Measurements from ENCODE around the gene ANKRD29. TPM values are rescaled to one million over a fixed set of nuclear protein-coding genes. Genes with fewer than 3 reads are reported as not detected.

The ANKRD29 gene
- total and polyA plus RNA-seq, 2 of the 4 experiments (the other 2 are of a cell fraction), result 0.18 to 0.31 TPM

DNA sequence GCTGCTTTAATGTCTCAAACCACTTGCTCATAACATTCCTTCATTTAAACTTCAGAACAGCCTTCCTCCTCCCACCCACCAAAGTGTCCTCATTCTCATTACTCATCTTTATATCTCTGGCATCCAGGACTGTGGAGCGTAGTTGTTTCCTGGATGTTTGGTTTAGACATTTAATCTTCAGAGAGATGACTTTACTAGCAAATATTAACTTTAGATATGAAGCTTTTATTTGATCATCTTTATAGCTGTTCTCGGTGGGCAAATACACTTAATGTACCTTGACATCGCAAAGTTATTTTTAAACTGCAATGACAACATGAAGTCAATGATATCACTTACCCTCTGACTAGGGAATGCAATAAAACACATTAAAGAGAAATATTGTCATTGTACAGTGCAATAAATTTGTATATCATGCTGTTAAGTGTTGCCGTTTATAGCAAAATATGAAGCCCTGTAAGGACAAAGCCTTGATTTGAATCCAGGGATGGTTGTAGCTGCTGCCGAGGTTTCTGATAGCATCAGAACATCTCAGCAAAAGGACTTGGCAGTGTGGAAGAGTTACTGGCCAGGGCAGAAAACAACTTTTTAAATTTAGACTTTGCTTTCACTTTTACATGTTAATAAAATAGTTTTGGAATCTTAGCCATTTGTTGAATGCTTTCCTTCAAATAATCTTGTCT is 21.9 kb upstream of the ANKRD29 start:
- Histone ChIP-seq H3K9me1 (ENCODE audit: insufficient read depth, low read length) (no peaks in the 10 kb centered on the region), H2AK9ac (replicated peaks; ENCODE audit: low read depth, low read length, poor library complexity) (no peak overlapping the region), H3K27ac (ENCODE audit: insufficient read depth, low read length) (no peak overlapping the region), H3K36me3 (ENCODE audit: control insufficient read depth, insufficient read depth, low read length) (no peaks in the 10 kb centered on the region), H3K79me1 (ENCODE audit: low read depth in 1 of 2, low read length in 2 of 2) (no peaks in the 10 kb centered on the region), H3K4me3 (ENCODE audit: insufficient read depth, low read depth, low read length) (no peak overlapping the region), H2BK15ac (ENCODE audit: low read depth, low read length) (no peak overlapping the region), H3K14ac (replicated peaks; ENCODE audit: low read depth, low read length) (no peak overlapping the region), H3K9me3 (ENCODE audit: control insufficient read depth, insufficient read depth, low read length) (no peaks in the 10 kb centered on the region), H4K8ac (ENCODE audit: low read depth in 2 of 2, low read length in 2 of 2) (no peak overlapping the region), H3K18ac (ENCODE audit: low read depth, low read length) (no peak overlapping the region), H2AFZ (replicated peaks; ENCODE audit: low read length, poor library complexity) (no peak overlapping the region), H4K20me1 (ENCODE audit: insufficient read depth, low read length) (0 out of 2 replicates have a peak, but pooled peaks cover 4% of the 10 kb centered on the region), H4K91ac (ENCODE audit: insufficient read depth, low read depth, low read length) (no peak overlapping the region), H3K56ac (ENCODE audit: extremely low read depth, insufficient read depth, low read length) (no peak overlapping the region), H3K23ac (ENCODE audit: low read depth, low read length) (no peak overlapping the region), H2BK20ac (ENCODE audit: low read depth, low read length) (no peak overlapping the region), H3K4me1 (ENCODE audit: control insufficient read depth, insufficient read depth, low read length) (no peaks in the 10 kb centered on the region), H2BK5ac (ENCODE audit: low read depth, low read length, poor library complexity, severe bottlenecking) (no peak overlapping the region), H3K4ac (ENCODE audit: low read depth, low read length) (no peak overlapping the region), H3K4me2 (ENCODE audit: low read depth, low read length) (no peak overlapping the region; the same call in 1 of the 2 replicates), H3K9ac (ENCODE audit: low read depth, low read length) (no peak overlapping the region), H3K27me3 (ENCODE audit: control insufficient read depth, insufficient read depth, low read length) (peaks cover 45% of the 10 kb centered on the region), H4K5ac (ENCODE audit: low read depth, low read length) (no peak overlapping the region), H2AK5ac (ENCODE audit: low read depth, low read length) (no peak overlapping the region), H2BK120ac (ENCODE audit: low read depth, low read length) (no peak overlapping the region)
- intact Hi-C loops (cut with micrococcal nuclease), result no loop called here
- ATAC-seq (ENCODE audit: low read depth), result peak; percentile 48; the same call in 1 of the 2 replicates
- no peak for DNase-seq
- CTCF ChIA-PET, result no interaction called here
- no CpG with 5 or more reads among the region's 5 CpGs for WGBS, 2 experiments (ENCODE audit: extremely low coverage in 2 of 2, insufficient read length in 1 of 2)
- TF ChIP-seq MXI1 (IDR thresholded peaks at IDR 0.05; ENCODE audit: borderline replicate concordance, low read depth, low read length) (no peak), RAD21 (IDR thresholded peaks at IDR 0.05; ENCODE audit: low read length) (no peak), SMC3 (IDR thresholded peaks at IDR 0.05; ENCODE audit: low read depth, low read length) (no peak), CHD1 (IDR thresholded peaks at IDR 0.05; ENCODE audit: low read depth, low read length) (no peak), CEBPB (IDR thresholded peaks at IDR 0.05; ENCODE audit: low read depth, low read length) (no peak), NFE2L2 (IDR thresholded peaks at IDR 0.05; ENCODE audit: low read depth, low read length) (no peak), MAFK (IDR thresholded peaks at IDR 0.05; ENCODE audit: low read depth, low read length) (no peak), BHLHE40 (IDR thresholded peaks at IDR 0.05; ENCODE audit: low read depth, low read length) (no peak)
- TF ChIP-seq, protein P1, sequence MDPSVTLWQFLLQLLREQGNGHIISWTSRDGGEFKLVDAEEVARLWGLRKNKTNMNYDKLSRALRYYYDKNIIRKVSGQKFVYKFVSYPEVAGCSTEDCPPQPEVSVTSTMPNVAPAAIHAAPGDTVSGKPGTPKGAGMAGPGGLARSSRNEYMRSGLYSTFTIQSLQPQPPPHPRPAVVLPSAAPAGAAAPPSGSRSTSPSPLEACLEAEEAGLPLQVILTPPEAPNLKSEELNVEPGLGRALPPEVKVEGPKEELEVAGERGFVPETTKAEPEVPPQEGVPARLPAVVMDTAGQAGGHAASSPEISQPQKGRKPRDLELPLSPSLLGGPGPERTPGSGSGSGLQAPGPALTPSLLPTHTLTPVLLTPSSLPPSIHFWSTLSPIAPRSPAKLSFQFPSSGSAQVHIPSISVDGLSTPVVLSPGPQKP (IDR thresholded peaks at IDR 0.05; ENCODE audit: borderline replicate concordance, low read depth, low read length), result no peak
- TF ChIP-seq, protein P2, sequence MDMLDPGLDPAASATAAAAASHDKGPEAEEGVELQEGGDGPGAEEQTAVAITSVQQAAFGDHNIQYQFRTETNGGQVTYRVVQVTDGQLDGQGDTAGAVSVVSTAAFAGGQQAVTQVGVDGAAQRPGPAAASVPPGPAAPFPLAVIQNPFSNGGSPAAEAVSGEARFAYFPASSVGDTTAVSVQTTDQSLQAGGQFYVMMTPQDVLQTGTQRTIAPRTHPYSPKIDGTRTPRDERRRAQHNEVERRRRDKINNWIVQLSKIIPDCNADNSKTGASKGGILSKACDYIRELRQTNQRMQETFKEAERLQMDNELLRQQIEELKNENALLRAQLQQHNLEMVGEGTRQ (IDR thresholded peaks at IDR 0.05; ENCODE audit: low read depth, low read length), result no peak
- TF ChIP-seq, protein P3, sequence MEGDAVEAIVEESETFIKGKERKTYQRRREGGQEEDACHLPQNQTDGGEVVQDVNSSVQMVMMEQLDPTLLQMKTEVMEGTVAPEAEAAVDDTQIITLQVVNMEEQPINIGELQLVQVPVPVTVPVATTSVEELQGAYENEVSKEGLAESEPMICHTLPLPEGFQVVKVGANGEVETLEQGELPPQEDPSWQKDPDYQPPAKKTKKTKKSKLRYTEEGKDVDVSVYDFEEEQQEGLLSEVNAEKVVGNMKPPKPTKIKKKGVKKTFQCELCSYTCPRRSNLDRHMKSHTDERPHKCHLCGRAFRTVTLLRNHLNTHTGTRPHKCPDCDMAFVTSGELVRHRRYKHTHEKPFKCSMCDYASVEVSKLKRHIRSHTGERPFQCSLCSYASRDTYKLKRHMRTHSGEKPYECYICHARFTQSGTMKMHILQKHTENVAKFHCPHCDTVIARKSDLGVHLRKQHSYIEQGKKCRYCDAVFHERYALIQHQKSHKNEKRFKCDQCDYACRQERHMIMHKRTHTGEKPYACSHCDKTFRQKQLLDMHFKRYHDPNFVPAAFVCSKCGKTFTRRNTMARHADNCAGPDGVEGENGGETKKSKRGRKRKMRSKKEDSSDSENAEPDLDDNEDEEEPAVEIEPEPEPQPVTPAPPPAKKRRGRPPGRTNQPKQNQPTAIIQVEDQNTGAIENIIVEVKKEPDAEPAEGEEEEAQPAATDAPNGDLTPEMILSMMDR (conservative IDR thresholded peaks at IDR 0.05; ENCODE audit: low read depth, low read length), result no peak
- POLR2A ChIA-PET (ENCODE audit: unreplicated experiment), result no interaction called here
- BruUV-seq (replicated peaks), result no TSS peak
- dilution Hi-C loops (cut with HindIII; ENCODE audit: low sequenced_read_pairs, unreplicated experiment), result no loop called here
- in situ Hi-C loops (cut with MboI; ENCODE audit: low sequenced_read_pairs), result no loop called here

Data from IMR-90 (cell line).